ENCODE results near the gene SAMD1. TPM values are rescaled to one million over a fixed set of nuclear protein-coding genes. Genes with fewer than 3 reads are reported as not detected.

The SAMD1 gene
- total RNA-seq, 1 experiment from 2014 or later = 62.2 TPM

GRCh38 chr19:14135355-14135754, 44.8 kb upstream of the SAMD1 start:
- POLR2A ChIA-PET (ENCODE audit: unreplicated experiment) = interaction anchor here (0.6 to 0.7 kb wide), 2 partner anchors 17 to 381 kb away, joined by 3 to 9 read pairs; no protein-coding TSS in a partner anchor
- Histone ChIP-seq H3K79me2 (ENCODE audit: low read length) (peaks cover 45% of the 10 kb centered on the region), H3K4me2 (ENCODE audit: low read length) (peak overlapping the region; percentile 85), H4K20me1 (ENCODE audit: low read length) (no peaks in the 10 kb centered on the region), H3K36me3 (ENCODE audit: low read depth, low read length) (peaks cover 9% of the 10 kb centered on the region; the same call in 1 of the 2 replicates), H3K9me3 (ENCODE audit: low read length) (no peaks in the 10 kb centered on the region), H3K9ac (ENCODE audit: low read length) (peak overlapping the region; percentile 87), H3K27ac (ENCODE audit: low read length) (no peak overlapping the region), H3K4me1 (ENCODE audit: insufficient read depth, low read length) (peaks cover 20% of the 10 kb centered on the region), H3F3A (ENCODE audit: low read length, unreplicated experiment) (no peaks in the 10 kb centered on the region), H2AFZ (ENCODE audit: low read length) (0 out of 2 replicates have a peak overlapping the region, but pooled peaks have one; percentile 75), H3K9me2 (replicated peaks; ENCODE audit: low read length) (no peaks in the 10 kb centered on the region), H3K27me3 (ENCODE audit: low read length) (no peaks in the 10 kb centered on the region), H3K4me3 (ENCODE audit: low read length) (peak overlapping the region; percentile 83)
- no peak for ATAC-seq
- TF ChIP-seq EZH2phosphoT487 (IDR thresholded peaks at IDR 0.05; ENCODE audit: borderline replicate concordance, low read length) = no peak
- no peak for TF ChIP-seq CTCF (conservative IDR thresholded peaks at IDR 0.05; ENCODE audit: low read depth, low read length)
- TF ChIP-seq EZH2 (IDR thresholded peaks at IDR 0.05; ENCODE audit: low read length, unreplicated experiment) = no peak
- CTCF ChIA-PET = interaction anchor here (0.6 kb wide), 1 partner anchor 270 kb away, joined by 3 read pairs; no protein-coding TSS in a partner anchor
- no TSS peak for BruUV-seq (replicated peaks)
- no peak for DNase-seq
- intact Hi-C loops (cut with micrococcal nuclease) = loop anchor here (5.0 to 10.0 kb wide), 3 partner anchors 72 to 339 kb away; partner anchors contain the start of genes ADGRE5, ADGRL1 and PTGER1

GRCh38 chr19:14127929-14128509, 37.5 kb upstream of the SAMD1 start:
- TF ChIP-seq CTCF (conservative IDR thresholded peaks at IDR 0.05; ENCODE audit: low read depth, low read length) (no peak), EZH2phosphoT487 (IDR thresholded peaks at IDR 0.05; ENCODE audit: borderline replicate concordance, low read length) (no peak), EZH2 (IDR thresholded peaks at IDR 0.05; ENCODE audit: low read length, unreplicated experiment) (no peak)
- BruUV-seq (replicated peaks) = no TSS peak
- ATAC-seq (no peak), DNase-seq (no peak)
- Histone ChIP-seq H4K20me1 (ENCODE audit: low read length) (no peaks in the 10 kb centered on the region), H2AFZ (ENCODE audit: low read length) (no peak overlapping the region), H3K4me3 (ENCODE audit: low read length) (no peak overlapping the region), H3K79me2 (ENCODE audit: low read length) (peaks cover 9% of the 10 kb centered on the region), H3K36me3 (ENCODE audit: low read depth, low read length) (peaks cover 27% of the 10 kb centered on the region; the same call in 1 of the 2 replicates), H3K9ac (ENCODE audit: low read length) (no peak overlapping the region), H3K9me2 (replicated peaks; ENCODE audit: low read length) (no peaks in the 10 kb centered on the region), H3K27ac (ENCODE audit: low read length) (no peak overlapping the region), H3F3A (ENCODE audit: low read length, unreplicated experiment) (no peaks in the 10 kb centered on the region), H3K9me3 (ENCODE audit: low read length) (no peaks in the 10 kb centered on the region), H3K4me1 (ENCODE audit: insufficient read depth, low read length) (no peaks in the 10 kb centered on the region), H3K27me3 (ENCODE audit: low read length) (no peaks in the 10 kb centered on the region), H3K4me2 (ENCODE audit: low read length) (no peak overlapping the region)
- intact Hi-C loops (cut with micrococcal nuclease) = no loop called here
- ChIA-PET POLR2A (ENCODE audit: unreplicated experiment) (no interaction called here), CTCF (no interaction called here)

- DNase-seq = no peak
- no peak overlapping the region for H3K9ac ChIP-seq (ENCODE audit: low read length)
- TF ChIP-seq CTCF (conservative IDR thresholded peaks at IDR 0.05; ENCODE audit: low read depth, low read length) = no peak
- no peak for TF ChIP-seq EZH2phosphoT487 (IDR thresholded peaks at IDR 0.05; ENCODE audit: borderline replicate concordance, low read length)
- no peak for TF ChIP-seq EZH2 (IDR thresholded peaks at IDR 0.05; ENCODE audit: low read length, unreplicated experiment)
- no peaks in the 10 kb centered on the region for H3K9me2 ChIP-seq (replicated peaks; ENCODE audit: low read length)
- intact Hi-C loops (cut with micrococcal nuclease) = no loop called here
- no peak for ATAC-seq
- BruUV-seq (replicated peaks) = no TSS peak
- no peaks in the 10 kb centered on the region for H4K20me1 ChIP-seq (ENCODE audit: low read length)
- peaks cover 2% of the 10 kb centered on the region for H3K79me2 ChIP-seq (ENCODE audit: low read length)
- H3K4me2 ChIP-seq (ENCODE audit: low read length) = no peak overlapping the region
- no peaks in the 10 kb centered on the region for H3K4me1 ChIP-seq (ENCODE audit: insufficient read depth, low read length)
- ChIA-PET POLR2A (ENCODE audit: unreplicated experiment) (no interaction called here), CTCF (no interaction called here)
- H2AFZ ChIP-seq (ENCODE audit: low read length) = no peak overlapping the region
- no peak overlapping the region for H3K4me3 ChIP-seq (ENCODE audit: low read length)
- H3F3A ChIP-seq (ENCODE audit: low read length, unreplicated experiment) = no peaks in the 10 kb centered on the region
- no peak overlapping the region for H3K27ac ChIP-seq (ENCODE audit: low read length)
- peaks cover 30% of the 10 kb centered on the region; the same call in 1 of the 2 replicates for H3K36me3 ChIP-seq (ENCODE audit: low read depth, low read length)
- no peaks in the 10 kb centered on the region for H3K9me3 ChIP-seq (ENCODE audit: low read length)
- H3K27me3 ChIP-seq (ENCODE audit: low read length) = no peaks in the 10 kb centered on the region
Observed at GRCh38 chr19:14127176-14127575, 36.6 kb upstream of the SAMD1 start.

All from PC-3 (cell line).